K562 (cell line): ENCODE data around the gene ARHGDIA. TPM values are rescaled to one million over a fixed set of nuclear protein-coding genes. Genes with fewer than 3 reads are reported as not detected.

Experiments
- ARID4B ChIP-seq: sonication (generic); formaldehyde crosslinking; IDR thresholded peaks from 2 replicates; pipeline ENCODE4 v1.8.0; 2022; ENCODE audit warnings: mild to moderate bottlenecking, missing genetic modification reagents
- CXXC5 ChIP-seq: fragments of 250-450 bp; sonication (Bioruptor Pico); IDR thresholded peaks from 2 replicates; pipeline ENCODE4 v1.8.0; 2022; ENCODE audit warnings: inconsistent platforms, mild to moderate bottlenecking, moderate library complexity
- DNMT1 ChIP-seq: fragments of 450-650 bp; IDR thresholded peaks from 2 replicates; pipeline ENCODE4 v1.6.1; 2016; ENCODE audit warnings: antibody characterized with exemption, mild to moderate bottlenecking
- HMGN3 ChIP-seq: IDR thresholded peaks from 2 replicates; pipeline ENCODE4 v1.6.1; 2011; ENCODE audit warnings: borderline replicate concordance, low read depth, mild to moderate bottlenecking, mixed read lengths, low read length; ENCODE audit not compliant: insufficient read length; ENCODE audit errors: extremely low read depth
- HNRNPUL1 ChIP-seq: fragments of 200-400 bp; formaldehyde crosslinking; IDR thresholded peaks from 2 replicates; pipeline ENCODE4 v1.6.1; 2017; ENCODE audit warnings: low read length
- ID3 ChIP-seq, 2 experiments: fragments of 250-450 bp in 1 of 2; fragments of 450-650 bp in 1 of 2; sonication (Bioruptor Pico) in 1 of 2; IDR thresholded peaks; 2 replicates each; pipeline versions ENCODE4 v1.6.1 to v1.8.0; 2016 to 2021; ENCODE audit warnings: mild to moderate bottlenecking in 2 of 2, moderate library complexity in 2 of 2, missing compliant biosample characterization in 1 of 2, missing genetic modification characterization in 1 of 2
- IRF9 ChIP-seq: fragments of 450-650 bp; IDR thresholded peaks from 2 replicates; pipeline ENCODE4 v1.6.1; 2016; ENCODE audit warnings: missing biosample characterization, missing genetic modification characterization
- NR0B1 ChIP-seq: fragments of 450-650 bp; IDR thresholded peaks from one replicate; pipeline ENCODE4 v1.6.1; 2018; ENCODE audit warnings: mild to moderate bottlenecking, moderate library complexity; ENCODE audit not compliant: partially characterized antibody
- NR3C1 ChIP-seq: sonication (generic); formaldehyde crosslinking; IDR thresholded peaks from 2 replicates; pipeline ENCODE4 v1.8.1; 2022; ENCODE audit warnings: missing genetic modification reagents
- NUFIP1 ChIP-seq: fragments of 450-650 bp; IDR thresholded peaks from 2 replicates; pipeline ENCODE4 v1.6.1; 2018; ENCODE audit not compliant: partially characterized antibody
- SETDB1 ChIP-seq: IDR thresholded peaks from one replicate; pipeline ENCODE4 v1.6.1; 2012; ENCODE audit warnings: low read length, control low read depth, inconsistent platforms
- SIN3A ChIP-seq, 2 experiments: fragments of 150-350 bp in 1 of 2; IDR thresholded peaks; 2 replicates each; pipeline ENCODE4 v1.6.1; 2011 to 2016; ENCODE audit warnings: borderline replicate concordance in 2 of 2, low read depth in 2 of 2, low read length in 2 of 2, mild to moderate bottlenecking in 2 of 2, moderate library complexity in 2 of 2; ENCODE audit not compliant: control insufficient read depth in 1 of 2
- ZBTB17 ChIP-seq: fragments of 450-650 bp; formaldehyde crosslinking; IDR thresholded peaks from 2 replicates; pipeline ENCODE4 v1.4.0; 2020; ENCODE audit warnings: mild to moderate bottlenecking
- ZBTB34 ChIP-seq: fragments of 250-450 bp; sonication (Bioruptor Pico); IDR thresholded peaks from 2 replicates; pipeline ENCODE4 v1.8.0; 2021; ENCODE audit warnings: mild to moderate bottlenecking, moderate library complexity
- ZNF224 ChIP-seq: sonication (generic); formaldehyde crosslinking; IDR thresholded peaks from 2 replicates; pipeline ENCODE4 v1.8.0; 2022; ENCODE audit warnings: mild to moderate bottlenecking, missing genetic modification reagents
- ZNF354B ChIP-seq: fragments of 250-450 bp; sonication (Bioruptor Pico); IDR thresholded peaks from 2 replicates; pipeline ENCODE4 v1.4.0; 2020
- polyA plus RNA-seq, 8 experiments: library from polyadenylated mRNA; depleted of rRNA in 4 of 8; stranded (reverse) in 5 of 8; unstranded in 3 of 8; fragments of >200 nt; fragmentation: Nextera tagmentation in 2 of 8; fragmentation: Illumina TruSeq in 1 of 8; extraction: Ambion mirVana in 2 of 8; extraction: Trizol in 1 of 8; gene quantifications; 2 replicates each; pipeline versions ENCODE4 v1.2.1 to v1.2.3, GENCODE V29; 2011 to 2014; ENCODE audit warnings: inconsistent platforms in 1 of 8, missing spikeins in 1 of 8
- total RNA-seq, 7 experiments: library from RNA; depleted of rRNA in 6 of 7; stranded (reverse); fragments of >200 nt in 6 of 7; fragmentation: Illumina TruSeq in 2 of 7; extraction: Trizol in 2 of 7; gene quantifications; 2 replicates each; pipeline versions ENCODE4 v1.2.1 to v1.2.3, GENCODE V29; 2011 to 2021; ENCODE audit warnings: low replicate concordance in 1 of 7

Gene ARHGDIA
- total and polyA plus RNA-seq, 9 of the 15 experiments (the other 6 are each of a cell fraction or from before 2014, with no cell fraction given), result 9.6 to 340 (median 97.6) TPM

GRCh38 chr17:81917565-81918332, 46.6 kb upstream of the ARHGDIA start, which contains the start of gene SIRT7 (continued):
- TF ChIP-seq ARID4B (CRISPR knock-in tag), result 0 out of 2 replicates have a peak, but pooled peaks have one; percentile 66
- TF ChIP-seq ZBTB17 (CRISPR knock-in tag), result peak; percentile 66; the same call in 1 of the 2 replicates
- peak; percentile 60 for TF ChIP-seq CXXC5 (CRISPR knock-in tag)
- TF ChIP-seq NR0B1, result no peak
- peak; percentile 66 to 83; a peak in 3 of 4 replicates for TF ChIP-seq SIN3A (IDR thresholded peaks at IDR 0.05; ENCODE audit: borderline replicate concordance in 2 of 2, control insufficient read depth in 1 of 2, low read depth in 2 of 2, low read length in 2 of 2)
- peak; percentile 92 for TF ChIP-seq HMGN3
- TF ChIP-seq IRF9 (tag), result no peak
- TF ChIP-seq HNRNPUL1, result no peak
- TF ChIP-seq NUFIP1, result no peak
- TF ChIP-seq DNMT1, result no peak
- no peak for TF ChIP-seq ZNF224
- TF ChIP-seq ID3 (CRISPR knock-in tag; IDR thresholded peaks at IDR 0.05), result no peak
- TF ChIP-seq ID3 (tag; IDR thresholded peaks at IDR 0.05), result peak; percentile 40; the same call in 1 of the 2 replicates
- TF ChIP-seq NR3C1 (CRISPR knock-in tag), result peak; percentile 80; the same call in 1 of the 2 replicates
- no peak for TF ChIP-seq ZBTB34 (CRISPR knock-in tag)
- no peak for TF ChIP-seq SETDB1
- no peak for TF ChIP-seq ZNF354B (CRISPR knock-in tag)
